K562 (cell line): ENCODE data around the gene NXN.

ENCODE experiments used
- KLF6 ChIP-seq: fragments of 250-450 bp; sonication (Bioruptor Pico); IDR thresholded peaks from 2 replicates; pipeline ENCODE4 v1.4.0; 2020; ENCODE audit warnings: mild to moderate bottlenecking, moderate library complexity, borderline replicate concordance
- MED1 ChIP-seq: sonication (generic); formaldehyde crosslinking; IDR thresholded peaks from 2 replicates; pipeline ENCODE4 v1.8.1; 2023; ENCODE audit warnings: missing genetic modification reagents, borderline replicate concordance
- POLR2A ChIP-seq: fragments of 450-650 bp; conservative IDR thresholded peaks from 2 replicates; pipeline ENCODE4 v1.6.1; 2016
- SMARCA5 ChIP-seq: fragments of 450-650 bp; IDR thresholded peaks from 2 replicates; pipeline ENCODE4 v1.6.1; 2016
- ZBTB8A ChIP-seq: fragments of 450-650 bp; IDR thresholded peaks from 2 replicates; pipeline ENCODE4 v1.6.1; 2018; ENCODE audit warnings: mild to moderate bottlenecking, moderate library complexity; ENCODE audit not compliant: partially characterized antibody
- ZNF232 ChIP-seq: sonication (generic); formaldehyde crosslinking; IDR thresholded peaks from 2 replicates; pipeline ENCODE4 v1.8.0; 2022; ENCODE audit warnings: mild to moderate bottlenecking, missing genetic modification reagents
- TF ChIP-seq, protein P1 (sequence below), 2 experiments: fragments of 450-650 bp; formaldehyde crosslinking in 1 of 2; IDR thresholded peaks; 2 replicates each; pipeline versions ENCODE4 v1.4.0 to v1.6.1; 2014 to 2020; ENCODE audit warnings: mild to moderate bottlenecking in 2 of 2, borderline replicate concordance in 1 of 2, low read depth in 1 of 2

DNA sequence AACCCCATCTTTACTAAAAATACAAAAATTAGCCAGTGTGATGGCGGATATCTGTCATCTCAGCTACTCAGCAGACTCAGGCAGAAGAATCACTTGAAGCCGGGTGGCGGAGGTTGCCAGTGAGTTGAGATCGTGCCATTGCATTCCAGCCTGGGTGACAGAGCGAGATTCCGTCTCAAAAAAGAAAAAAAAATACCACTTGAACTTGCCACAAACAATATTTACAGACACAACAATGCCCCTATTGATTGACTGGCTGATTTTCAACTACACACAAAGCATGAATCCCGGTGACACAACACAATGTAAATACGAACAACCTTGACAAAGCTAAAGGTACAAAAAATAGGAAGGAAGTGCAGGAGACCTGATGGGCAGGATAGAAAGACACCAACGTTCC, 49.3 kb downstream of the NXN start:
- TF ChIP-seq SMARCA5 (no peak), MED1 (CRISPR knock-in tag) (no peak), ZNF232 (CRISPR knock-in tag) (no peak), ZBTB8A (no peak), KLF6 (CRISPR knock-in tag) (no peak), POLR2A (no peak)
- TF ChIP-seq, protein P1, sequence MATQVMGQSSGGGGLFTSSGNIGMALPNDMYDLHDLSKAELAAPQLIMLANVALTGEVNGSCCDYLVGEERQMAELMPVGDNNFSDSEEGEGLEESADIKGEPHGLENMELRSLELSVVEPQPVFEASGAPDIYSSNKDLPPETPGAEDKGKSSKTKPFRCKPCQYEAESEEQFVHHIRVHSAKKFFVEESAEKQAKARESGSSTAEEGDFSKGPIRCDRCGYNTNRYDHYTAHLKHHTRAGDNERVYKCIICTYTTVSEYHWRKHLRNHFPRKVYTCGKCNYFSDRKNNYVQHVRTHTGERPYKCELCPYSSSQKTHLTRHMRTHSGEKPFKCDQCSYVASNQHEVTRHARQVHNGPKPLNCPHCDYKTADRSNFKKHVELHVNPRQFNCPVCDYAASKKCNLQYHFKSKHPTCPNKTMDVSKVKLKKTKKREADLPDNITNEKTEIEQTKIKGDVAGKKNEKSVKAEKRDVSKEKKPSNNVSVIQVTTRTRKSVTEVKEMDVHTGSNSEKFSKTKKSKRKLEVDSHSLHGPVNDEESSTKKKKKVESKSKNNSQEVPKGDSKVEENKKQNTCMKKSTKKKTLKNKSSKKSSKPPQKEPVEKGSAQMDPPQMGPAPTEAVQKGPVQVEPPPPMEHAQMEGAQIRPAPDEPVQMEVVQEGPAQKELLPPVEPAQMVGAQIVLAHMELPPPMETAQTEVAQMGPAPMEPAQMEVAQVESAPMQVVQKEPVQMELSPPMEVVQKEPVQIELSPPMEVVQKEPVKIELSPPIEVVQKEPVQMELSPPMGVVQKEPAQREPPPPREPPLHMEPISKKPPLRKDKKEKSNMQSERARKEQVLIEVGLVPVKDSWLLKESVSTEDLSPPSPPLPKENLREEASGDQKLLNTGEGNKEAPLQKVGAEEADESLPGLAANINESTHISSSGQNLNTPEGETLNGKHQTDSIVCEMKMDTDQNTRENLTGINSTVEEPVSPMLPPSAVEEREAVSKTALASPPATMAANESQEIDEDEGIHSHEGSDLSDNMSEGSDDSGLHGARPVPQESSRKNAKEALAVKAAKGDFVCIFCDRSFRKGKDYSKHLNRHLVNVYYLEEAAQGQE (IDR thresholded peaks at IDR 0.05; ENCODE audit: borderline replicate concordance): no peak
- TF ChIP-seq, protein P1 (CRISPR knock-in tag; IDR thresholded peaks at IDR 0.05; ENCODE audit: low read depth): no peak
